GM12891 (cell line): Measurements from ENCODE around the gene RAB1B.
"Not testable (repeated sequence)": the region's sequence is repeated elsewhere in the genome, so short reads cannot be mapped to it uniquely, and the experiment has no call there.

Source experiments
- DNase-seq: peaks from one replicate; pipeline ENCODE4 v3.0.0; 2011; ENCODE audit warnings: low spot score; ENCODE audit not compliant: insufficient read length
- FAIRE-seq: peaks from 2 replicates; lab custom pipeline; 2011; peaks lifted over from hg19 to GRCh38; lab: Jason Lieb, UNC
- PAX5 ChIP-seq: IDR thresholded peaks from 2 replicates; pipeline ENCODE4 v1.6.1; 2011; ENCODE audit warnings: low read length, moderate library complexity, mild to moderate bottlenecking; ENCODE audit not compliant: insufficient read depth, severe bottlenecking
- POLR2A ChIP-seq: IDR thresholded peaks from 2 replicates; pipeline ENCODE4 v1.6.1; 2011; ENCODE audit warnings: low read depth, low read length, control low read depth
- POLR2AphosphoS5 ChIP-seq: IDR thresholded peaks from 2 replicates; pipeline ENCODE4 v1.6.1; 2011; ENCODE audit warnings: low read depth, low read length, control low read depth
- POU2F2 ChIP-seq: IDR thresholded peaks from 2 replicates; pipeline ENCODE4 v1.6.1; 2011; ENCODE audit warnings: low read depth, mild to moderate bottlenecking, control low read depth, low read length, moderate library complexity
- SPI1 ChIP-seq: IDR thresholded peaks from 2 replicates; pipeline ENCODE4 v1.6.1; 2011; ENCODE audit warnings: low read depth, low read length, control low read depth
- TAF1 ChIP-seq: IDR thresholded peaks from 2 replicates; pipeline ENCODE4 v1.6.1; 2011; ENCODE audit warnings: low read depth, low read length, control low read depth

Gene RAB1B

GRCh38 chr11:66239998-66240780, 28.2 kb upstream of the RAB1B start:
- DNase-seq: no peak
- TF ChIP-seq POU2F2: no peak
- no peak for TF ChIP-seq SPI1
- no peak for TF ChIP-seq TAF1
- TF ChIP-seq POLR2AphosphoS5: no peak
- TF ChIP-seq POLR2A: no peak
- TF ChIP-seq PAX5: no peak
- FAIRE-seq: no peak

GRCh38 chr11:66240781-66241136, 27.7 kb upstream of the RAB1B start:
- no peak for TF ChIP-seq POLR2AphosphoS5
- TF ChIP-seq POLR2A: no peak
- no peak for TF ChIP-seq POU2F2
- no peak for TF ChIP-seq TAF1
- TF ChIP-seq SPI1: no peak
- TF ChIP-seq PAX5: no peak
- no peak for DNase-seq
- FAIRE-seq: no peak

GRCh38 chr11:66242095-66242765, 26.2 kb upstream of the RAB1B start:
- DNase-seq: no peak
- TF ChIP-seq POLR2AphosphoS5 (no peak), SPI1 (no peak), POLR2A (no peak), POU2F2 (no peak), TAF1 (no peak), PAX5 (no peak)
- no peak for FAIRE-seq

GRCh38 chr11:66243782-66244535, 24.5 kb upstream of the RAB1B start:
- FAIRE-seq (no peak), DNase-seq (no peak)
- TF ChIP-seq POU2F2 (no peak), TAF1 (no peak), SPI1 (peak; percentile 30; the same call in 1 of the 2 replicates), POLR2A (no peak), POLR2AphosphoS5 (no peak)

GRCh38 chr11:66247295-66247694, 21.1 kb upstream of the RAB1B start:
- no peak for DNase-seq
- TF ChIP-seq TAF1 (no peak), PAX5 (no peak), POLR2A (no peak), SPI1 (no peak), POU2F2 (no peak), POLR2AphosphoS5 (no peak)
- no peak for FAIRE-seq

DNA sequence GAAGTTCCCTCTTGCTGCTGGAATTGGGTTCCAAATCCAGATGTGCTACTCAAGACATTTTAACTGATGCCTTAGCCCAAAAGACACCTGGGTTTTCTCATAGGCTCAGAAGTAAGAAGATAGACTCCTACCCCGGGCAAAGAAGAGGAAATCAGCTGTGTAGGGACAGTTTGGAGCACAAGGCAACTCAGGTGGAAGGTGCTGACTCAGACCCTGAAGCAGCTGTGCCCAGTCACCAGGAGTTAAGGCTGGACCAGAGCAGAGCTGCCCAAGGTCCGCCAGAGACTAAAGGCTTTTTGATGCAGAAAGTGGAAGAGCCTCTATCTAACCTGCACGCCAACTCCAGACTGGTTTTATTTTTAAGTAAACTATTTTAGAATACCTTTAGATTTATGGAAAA, 20.6 kb upstream of the RAB1B start:
- DNase-seq: no peak
- FAIRE-seq: no peak
- TF ChIP-seq POU2F2: no peak
- TF ChIP-seq PAX5: no peak
- TF ChIP-seq TAF1: no peak

GRCh38 chr11:66248903-66249302, 19.5 kb upstream of the RAB1B start:
- TF ChIP-seq SPI1 (no peak), POLR2A (no peak), POU2F2 (no peak), POLR2AphosphoS5 (no peak), PAX5 (no peak), TAF1 (no peak)
- FAIRE-seq (peak; percentile 41), DNase-seq (no peak)

DNA sequence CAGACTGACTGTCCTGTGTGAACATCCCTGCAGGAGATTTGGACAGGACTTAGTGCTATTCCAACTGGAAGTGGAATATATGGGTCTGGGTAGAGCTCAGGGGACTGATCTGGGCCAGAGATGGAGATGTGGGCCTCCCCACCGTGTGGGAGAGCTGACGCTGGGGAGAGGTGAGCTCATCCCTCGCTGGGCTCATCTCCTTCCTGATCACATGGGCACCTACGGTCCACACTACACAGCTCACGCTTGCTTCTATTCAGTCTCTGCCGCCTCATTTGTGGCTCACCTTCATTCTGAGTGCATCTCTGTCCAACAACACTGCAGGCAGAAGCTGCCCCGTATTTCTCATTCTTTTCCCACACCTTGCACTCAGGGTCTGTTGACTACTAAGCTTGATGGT, 16.6 kb upstream of the RAB1B start:
- TF ChIP-seq POU2F2 (no peak), POLR2A (peak; percentile 29; the same call in 1 of the 2 replicates)
- DNase-seq (no peak), FAIRE-seq (no peak)

DNA sequence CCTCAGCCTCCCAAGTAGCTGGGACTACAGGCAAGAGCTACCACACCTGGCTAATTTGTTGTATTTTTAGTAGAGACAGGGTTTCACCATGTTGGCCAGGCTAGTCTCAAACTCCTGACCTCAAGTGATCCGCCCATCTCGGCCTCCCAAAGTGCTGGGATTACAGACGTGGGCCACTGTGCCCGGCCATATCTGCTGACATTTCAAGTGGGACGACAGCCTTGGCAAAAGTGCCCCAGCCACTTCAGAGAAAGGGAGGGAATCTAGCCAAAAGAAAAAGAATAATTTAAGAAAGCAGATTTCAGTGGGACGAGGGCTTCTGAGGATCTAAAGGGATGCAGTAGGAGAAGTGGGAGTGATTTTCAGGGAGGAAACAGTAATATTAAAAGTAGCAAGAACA, 15.4 kb upstream of the RAB1B start:
- FAIRE-seq: not testable (repeated sequence)

DNA sequence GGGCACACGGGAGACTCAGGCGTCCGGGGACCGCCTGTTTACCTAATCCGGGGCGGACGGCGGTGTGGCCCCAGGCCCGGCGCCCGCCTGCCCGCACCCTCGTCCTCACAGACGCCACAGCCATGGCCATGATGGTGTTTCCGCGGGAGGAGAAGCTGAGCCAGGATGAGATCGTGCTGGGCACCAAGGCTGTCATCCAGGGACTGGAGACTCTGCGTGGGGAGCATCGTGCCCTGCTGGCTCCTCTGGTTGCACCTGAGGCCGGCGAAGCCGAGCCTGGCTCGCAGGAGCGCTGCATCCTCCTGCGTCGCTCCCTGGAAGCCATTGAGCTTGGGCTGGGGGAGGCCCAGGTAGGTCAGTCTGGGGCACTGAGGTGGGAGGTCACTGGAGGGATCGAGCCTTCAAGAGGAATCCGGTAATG, 10.0 kb upstream of the RAB1B start:
- no peak for TF ChIP-seq POLR2AphosphoS5
- no peak for TF ChIP-seq PAX5
- no peak for TF ChIP-seq SPI1
- DNase-seq (no peak), FAIRE-seq (no peak)

More for the DNA sequence above, 15.4 kb upstream of the RAB1B start:
- DNase-seq: not testable (repeated sequence)
